Pancreas (tissue), 10 donors: Measurements from ENCODE around the gene SUCLG2. TPM values are rescaled to one million over a fixed set of nuclear protein-coding genes. Genes with fewer than 3 reads are reported as not detected.

Experiments
- ATAC-seq, 4 donors: fragments of 200-7000 bp; cut with Tn5 transposase; one replicate each; pipeline versions ENCODE4 v1.8.0 to v1.9.1; 2020; ENCODE audit warnings: mild to moderate bottlenecking in 4 of 4, moderate library complexity in 4 of 4
- DNase-seq, 6 donors: peaks; one replicate each; pipeline ENCODE4 v3.0.0-alpha.2; 2020
- FAIRE-seq: peaks from 2 replicates; lab custom pipeline; 2012; peaks lifted over from hg19 to GRCh38; lab: Jason Lieb, UNC
- H3K27ac ChIP-seq, 4 donors: fragments of 200-600 bp; sonication (generic); 1 replicate in 3 of 4; 2 replicates in 1 of 4; pipeline versions ENCODE4 v1.5.0 to v1.8.0; 2020
- H3K27me3 ChIP-seq, 4 donors: fragments of 200-600 bp; one replicate each; pipeline ENCODE4 v1.8.0; 2021
- H3K36me3 ChIP-seq, 3 donors: fragments of 200-600 bp; sonication (generic) in 1 of 3; one replicate each; pipeline versions ENCODE4 v1.5.0 to v1.8.0; 2020 to 2021
- H3K4me1 ChIP-seq, 3 donors: fragments of 200-600 bp; one replicate each; pipeline ENCODE4 v1.8.0; 2021
- H3K4me3 ChIP-seq, 4 donors: fragments of 200-600 bp; sonication (generic) in 2 of 4; one replicate each; pipeline versions ENCODE4 v1.5.0 to v1.8.0; 2020 to 2021
- H3K9me3 ChIP-seq, 4 donors: fragments of 200-600 bp; one replicate each; pipeline ENCODE4 v1.8.0; 2021
- WGBS, 2 donors: extraction: QIAGEN DNeasy Blood & Tissue Kit; methylation state at CpG; one replicate each; pipeline ENCODE4 v1.1.7; 2013; 5-methylcytosine and 5-hydroxymethylcytosine counted together
- intact Hi-C, 3 donors: fragments of 100-400 bp; cut with DNase I; formaldehyde crosslinking; loops; one replicate each; pipeline versions ENCODE4 v1.11.1 to v1.14.2; 2022
- polyA plus RNA-seq, 2 donors: library from polyadenylated mRNA; stranded (reverse); fragments of 200-250 nt; gene quantifications; one replicate each; pipeline ENCODE4 v1.2.3, GENCODE V29; 2013
- total RNA-seq, 6 donors: library from RNA; stranded (reverse); fragmentation: NEBNext Ultra II Directional in 4 of 6; extraction: Animal tissue kit (Norgen Biotek cat#: 25700) in 4 of 6; gene quantifications; one replicate each; pipeline versions ENCODE4 v1.2.1 to v1.2.4, GENCODE V29; 2021 to 2023
- TF ChIP-seq, protein P1 (sequence below), 4 donors: fragments of 200-600 bp; sonication (generic) in 3 of 4; IDR thresholded peaks; one replicate each; pipeline versions ENCODE4 v1.5.0 to v1.8.0; 2021; ENCODE audit warnings: antibody characterized with exemption in 4 of 4
- donor health status: healthy with polysubstance abuse.
- donor health status: DM: no; HTN: no; CAD: no; lungs with moderate emphysema.
- donor health status: DM: no; HTN: no; CAD: no.
- donor health status: control.
- donor health status: control.
- donor health status: Bipolar disorder and iron deficiency.
- donor health status: DM: yes; HTN: yes; CAD: no.
- donor health status: DM: no; HTN: no; CAD: no.
- donor health status: DM: no; HTN: no; CAD: no.
- donor health status: DM: yes; HTN: yes; CAD: no.

The SUCLG2 gene
- total and polyA plus RNA-seq, 8 donors = 16.4 to 34.4 (median 28.9) TPM

- TF ChIP-seq, protein P1, sequence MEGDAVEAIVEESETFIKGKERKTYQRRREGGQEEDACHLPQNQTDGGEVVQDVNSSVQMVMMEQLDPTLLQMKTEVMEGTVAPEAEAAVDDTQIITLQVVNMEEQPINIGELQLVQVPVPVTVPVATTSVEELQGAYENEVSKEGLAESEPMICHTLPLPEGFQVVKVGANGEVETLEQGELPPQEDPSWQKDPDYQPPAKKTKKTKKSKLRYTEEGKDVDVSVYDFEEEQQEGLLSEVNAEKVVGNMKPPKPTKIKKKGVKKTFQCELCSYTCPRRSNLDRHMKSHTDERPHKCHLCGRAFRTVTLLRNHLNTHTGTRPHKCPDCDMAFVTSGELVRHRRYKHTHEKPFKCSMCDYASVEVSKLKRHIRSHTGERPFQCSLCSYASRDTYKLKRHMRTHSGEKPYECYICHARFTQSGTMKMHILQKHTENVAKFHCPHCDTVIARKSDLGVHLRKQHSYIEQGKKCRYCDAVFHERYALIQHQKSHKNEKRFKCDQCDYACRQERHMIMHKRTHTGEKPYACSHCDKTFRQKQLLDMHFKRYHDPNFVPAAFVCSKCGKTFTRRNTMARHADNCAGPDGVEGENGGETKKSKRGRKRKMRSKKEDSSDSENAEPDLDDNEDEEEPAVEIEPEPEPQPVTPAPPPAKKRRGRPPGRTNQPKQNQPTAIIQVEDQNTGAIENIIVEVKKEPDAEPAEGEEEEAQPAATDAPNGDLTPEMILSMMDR (IDR thresholded peaks at IDR 0.05) = no peak
- Histone ChIP-seq H3K4me3 (no peak overlapping the region), H3K27me3 (no peaks in the 10 kb centered on the region), H3K36me3 (peaks cover 0 to 6% (median 0%) of the 10 kb centered on the region in 3 donors), H3K27ac (no peak overlapping the region), H3K9me3 (no peaks in the 10 kb centered on the region), H3K4me1 (peaks cover 0 to 5% (median 0%) of the 10 kb centered on the region in 3 donors)
- FAIRE-seq (no peak), ATAC-seq (no peak), DNase-seq (no peak)
- intact Hi-C loops = no loop called here
- 94 to 100% methylated on average over 2 of the region's 2 CpGs for WGBS, 2 donors
These were observed 51.6 kb downstream of the SUCLG2 start for GRCh38 chr3:67602816-67603215.

DNA sequence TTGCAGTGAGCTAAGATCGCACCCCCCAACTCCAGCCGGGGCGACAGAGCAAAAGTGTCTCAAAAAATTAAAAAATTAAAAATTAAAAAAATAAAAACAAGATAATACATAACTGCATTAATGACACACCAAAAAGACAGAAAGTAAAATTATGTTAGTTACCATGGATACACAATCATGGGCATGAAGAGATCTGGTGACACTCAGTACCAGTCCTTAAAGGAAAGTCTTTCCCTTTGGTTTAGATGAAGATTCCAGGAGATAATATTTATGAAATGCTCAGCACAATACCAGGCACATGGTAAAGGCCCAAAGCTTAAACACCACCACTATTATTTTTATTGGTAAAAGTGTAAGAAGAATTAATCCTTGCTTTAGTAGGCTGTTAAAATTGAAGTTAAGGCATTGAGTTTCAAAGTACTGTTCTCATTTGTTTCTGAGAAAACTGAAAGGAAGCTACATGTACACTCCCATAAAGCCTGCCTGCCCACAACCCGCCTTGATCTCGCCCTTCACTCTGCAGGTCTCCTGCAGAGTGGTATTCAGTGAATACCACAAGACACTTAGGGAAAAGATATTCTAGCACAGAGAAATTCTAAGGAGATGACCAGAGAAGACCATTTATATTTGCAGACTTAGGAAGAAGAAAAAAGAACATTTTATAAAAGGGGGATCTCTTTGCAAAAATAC is 52.3 kb downstream of the SUCLG2 start:
- Histone ChIP-seq H3K4me3 (no peak overlapping the region), H3K9me3 (no peaks in the 10 kb centered on the region), H3K27ac (no peak overlapping the region), H3K4me1 (peaks cover 0 to 5% (median 0%) of the 10 kb centered on the region in 3 donors), H3K36me3 (no peaks in the 10 kb centered on the region), H3K27me3 (no peaks in the 10 kb centered on the region)
- 94 to 97% methylated on average over 5 of the region's 5 CpGs for WGBS, 2 donors
- intact Hi-C loops = no loop called here
- ATAC-seq = no peak
- no peak for FAIRE-seq
- TF ChIP-seq, protein P1 (IDR thresholded peaks at IDR 0.05) = no peak
- no peak for DNase-seq

- H3K4me3 ChIP-seq = no peak overlapping the region
- no peak for FAIRE-seq
- peaks cover 0 to 5% (median 0%) of the 10 kb centered on the region in 3 donors for H3K4me1 ChIP-seq
- H3K36me3 ChIP-seq = no peaks in the 10 kb centered on the region
- WGBS, 2 donors = 85 to 97% methylated on average over 5 of the region's 5 CpGs
- intact Hi-C loops = no loop called here
- TF ChIP-seq, protein P1 (IDR thresholded peaks at IDR 0.05) = no peak
- H3K27me3 ChIP-seq = no peaks in the 10 kb centered on the region
- no peak for DNase-seq
- no peak for ATAC-seq
- no peaks in the 10 kb centered on the region for H3K9me3 ChIP-seq
- H3K27ac ChIP-seq = no peak overlapping the region
These were observed 53.0 kb downstream of the SUCLG2 start for GRCh38 chr3:67601385-67601784.

DNA sequence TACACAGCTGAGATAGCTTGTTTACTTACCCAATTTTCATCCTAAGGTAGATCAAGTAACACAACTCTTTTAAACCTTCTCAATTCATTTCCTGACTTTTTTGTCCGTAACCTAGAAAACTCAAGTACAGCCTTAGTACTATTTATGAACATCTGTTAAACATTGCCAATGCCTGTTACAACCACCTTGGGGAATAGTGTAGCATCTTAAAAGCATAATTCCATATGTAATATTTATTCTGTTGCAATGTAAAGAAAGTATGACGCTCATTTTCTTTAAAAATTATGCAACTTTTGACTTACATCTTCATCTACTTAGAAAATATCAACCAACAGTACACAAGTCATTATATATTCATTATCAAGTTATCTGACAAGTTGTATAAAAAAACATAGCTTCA is 54.6 kb downstream of the SUCLG2 start:
- Histone ChIP-seq H3K4me1 (peaks cover 0 to 5% (median 0%) of the 10 kb centered on the region in 3 donors), H3K36me3 (no peaks in the 10 kb centered on the region), H3K4me3 (no peak overlapping the region), H3K27me3 (no peaks in the 10 kb centered on the region), H3K9me3 (no peaks in the 10 kb centered on the region), H3K27ac (no peak overlapping the region)
- TF ChIP-seq, protein P1 (IDR thresholded peaks at IDR 0.05) = no peak
- 90 to 92% methylated on average over 2 of the region's 2 CpGs for WGBS, 2 donors
- intact Hi-C loops = no loop called here
- FAIRE-seq (no peak), ATAC-seq (no peak), DNase-seq (no peak)
